Esophagus muscularis mucosa (tissue), 3 donors: ENCODE data around the gene MNAT1.
"Not testable (repeated sequence)": the region's sequence is repeated elsewhere in the genome, so short reads cannot be mapped to it uniquely, and the experiment has no call there.

Source experiments
- POLR2A ChIP-seq: fragments of 450-650 bp; IDR thresholded peaks from one replicate; pipeline ENCODE4 v1.6.1; 2017; ENCODE audit warnings: antibody characterized with exemption, moderate library complexity, mild to moderate bottlenecking, low read depth
- POLR2AphosphoS5 ChIP-seq, 2 donors: sonication (generic); formaldehyde crosslinking; IDR thresholded peaks; one replicate each; pipeline ENCODE4 v1.6.1; 2017; ENCODE audit warnings: antibody characterized with exemption in 2 of 2
- TF ChIP-seq, protein P1 (sequence below), 3 experiments: fragments of 200-600 bp in 2 of 3; fragments of 450-650 bp in 1 of 3; sonication (generic) in 2 of 3; IDR thresholded peaks; one replicate each; pipeline ENCODE4 v1.5.1; 2017 to 2019; ENCODE audit warnings: antibody characterized with exemption in 3 of 3, mild to moderate bottlenecking in 2 of 3, moderate library complexity in 1 of 3

DNA sequence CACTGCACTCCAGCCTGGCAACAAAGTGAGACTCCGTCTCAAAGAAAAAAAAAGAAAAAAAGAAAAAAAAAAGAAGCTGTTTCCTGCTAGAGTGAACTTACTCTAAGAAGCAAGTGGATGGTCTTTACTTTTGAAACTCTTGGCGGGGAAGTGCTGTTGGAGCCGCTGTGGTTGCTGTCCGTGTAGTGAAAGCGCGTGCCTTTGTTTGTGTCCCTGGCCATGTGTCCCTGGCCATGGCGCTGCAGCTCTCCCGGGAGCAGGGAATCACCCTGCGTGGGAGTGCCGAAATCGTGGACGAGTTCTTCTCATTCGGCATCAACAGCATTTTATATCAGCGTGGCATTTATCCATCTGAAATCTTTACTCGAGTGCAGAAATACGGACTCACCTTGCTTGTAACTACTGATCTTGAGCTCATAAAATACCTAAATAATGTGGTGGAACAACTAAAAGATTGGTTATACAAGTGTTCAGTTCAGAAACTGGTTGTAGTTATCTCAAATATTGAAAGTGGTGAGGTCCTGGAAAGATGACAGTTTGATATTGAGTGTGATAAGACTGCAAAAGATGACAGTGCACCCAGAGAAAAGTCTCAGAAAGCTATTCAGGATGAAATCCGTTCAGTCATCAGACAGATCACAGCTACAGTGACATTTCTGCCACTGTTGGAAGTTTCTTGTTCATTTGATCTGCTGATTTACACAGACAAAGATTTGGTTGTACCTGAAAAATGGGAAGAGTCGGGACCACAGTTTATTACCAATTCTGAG lies 45.4 kb downstream of the MNAT1 start:
- TF ChIP-seq, protein P1, sequence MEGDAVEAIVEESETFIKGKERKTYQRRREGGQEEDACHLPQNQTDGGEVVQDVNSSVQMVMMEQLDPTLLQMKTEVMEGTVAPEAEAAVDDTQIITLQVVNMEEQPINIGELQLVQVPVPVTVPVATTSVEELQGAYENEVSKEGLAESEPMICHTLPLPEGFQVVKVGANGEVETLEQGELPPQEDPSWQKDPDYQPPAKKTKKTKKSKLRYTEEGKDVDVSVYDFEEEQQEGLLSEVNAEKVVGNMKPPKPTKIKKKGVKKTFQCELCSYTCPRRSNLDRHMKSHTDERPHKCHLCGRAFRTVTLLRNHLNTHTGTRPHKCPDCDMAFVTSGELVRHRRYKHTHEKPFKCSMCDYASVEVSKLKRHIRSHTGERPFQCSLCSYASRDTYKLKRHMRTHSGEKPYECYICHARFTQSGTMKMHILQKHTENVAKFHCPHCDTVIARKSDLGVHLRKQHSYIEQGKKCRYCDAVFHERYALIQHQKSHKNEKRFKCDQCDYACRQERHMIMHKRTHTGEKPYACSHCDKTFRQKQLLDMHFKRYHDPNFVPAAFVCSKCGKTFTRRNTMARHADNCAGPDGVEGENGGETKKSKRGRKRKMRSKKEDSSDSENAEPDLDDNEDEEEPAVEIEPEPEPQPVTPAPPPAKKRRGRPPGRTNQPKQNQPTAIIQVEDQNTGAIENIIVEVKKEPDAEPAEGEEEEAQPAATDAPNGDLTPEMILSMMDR (IDR thresholded peaks at IDR 0.05): not testable (repeated sequence)
- TF ChIP-seq POLR2A; POLR2AphosphoS5 (IDR thresholded peaks at IDR 0.05): not testable (repeated sequence)
